ENCODE data around the gene PHACTR4. TPM values are rescaled to one million over a fixed set of nuclear protein-coding genes. Genes with fewer than 3 reads are reported as not detected.
"Not testable (repeated sequence)": the region's sequence is repeated elsewhere in the genome, so short reads cannot be mapped to it uniquely, and the experiment has no call there.

The PHACTR4 gene
- total RNA-seq: 13.5 and 14.8 TPM in 2 replicates
- 27.1 TPM in 2 replicates for polyA plus RNA-seq

GRCh38 chr1:28369371-28370238 is at the start of gene PHACTR4:
Gene PHACTR4, plus strand, starts transcription at chr1:28369740. Its CDS starts 37,708 bp downstream, at chr1:28407448.
- peak within 1 kb of the TSS; percentile 67 for H3K4me3 ChIP-seq
- DNase-seq (ENCODE audit: low read depth in 1 of 2, low spot score in 1 of 2): peak; percentile 96 to 97
- H3K27ac ChIP-seq: peak within 1 kb of the TSS; percentile 86
- TF ChIP-seq CTCF (IDR thresholded peaks at IDR 0.05; ENCODE audit: low read depth, low read length): no peak
- H3K9me3 ChIP-seq (ENCODE audit: low read depth): no peaks in the 10 kb centered on the region
- H3K4me1 ChIP-seq (ENCODE audit: low read depth): no peaks in the 10 kb centered on the region
- no peaks in the 10 kb centered on the region for H3K36me3 ChIP-seq
- no peaks in the 10 kb centered on the region for H3K27me3 ChIP-seq

GRCh38 chr1:28322194-28322593 is 47.3 kb upstream of the PHACTR4 start:
- Histone ChIP-seq H3K27me3 (no peaks in the 10 kb centered on the region), H3K27ac (no peak overlapping the region), H3K4me1 (ENCODE audit: low read depth) (peaks cover 7% of the 10 kb centered on the region), H3K36me3 (no peaks in the 10 kb centered on the region), H3K4me3 (no peak overlapping the region), H3K9me3 (ENCODE audit: low read depth) (no peaks in the 10 kb centered on the region)
- no peak for DNase-seq (ENCODE audit: low read depth in 1 of 2, low spot score in 1 of 2)
- TF ChIP-seq CTCF (IDR thresholded peaks at IDR 0.05; ENCODE audit: low read depth, low read length): no peak

- H3K9me3 ChIP-seq (ENCODE audit: low read depth): no peaks in the 10 kb centered on the region
- no peaks in the 10 kb centered on the region for H3K36me3 ChIP-seq
- H3K27ac ChIP-seq: no peak overlapping the region
- H3K4me3 ChIP-seq: no peak overlapping the region
- H3K4me1 ChIP-seq (ENCODE audit: low read depth): peaks cover 7% of the 10 kb centered on the region
- TF ChIP-seq CTCF (IDR thresholded peaks at IDR 0.05; ENCODE audit: low read depth, low read length): no peak
- no peak for DNase-seq (ENCODE audit: low read depth in 1 of 2, low spot score in 1 of 2)
- no peaks in the 10 kb centered on the region for H3K27me3 ChIP-seq
Measured at GRCh38 chr1:28323720-28324119, 45.8 kb upstream of the PHACTR4 start.

- H3K27me3 ChIP-seq: no peaks in the 10 kb centered on the region
- H3K4me3 ChIP-seq: no peak overlapping the region
- DNase-seq (ENCODE audit: low read depth in 1 of 2, low spot score in 1 of 2): no peak
- peaks cover 4% of the 10 kb centered on the region for H3K36me3 ChIP-seq
- H3K9me3 ChIP-seq (ENCODE audit: low read depth): no peaks in the 10 kb centered on the region
- TF ChIP-seq CTCF (IDR thresholded peaks at IDR 0.05; ENCODE audit: low read depth, low read length): no peak
- peaks cover 11% of the 10 kb centered on the region for H3K4me1 ChIP-seq (ENCODE audit: low read depth)
- H3K27ac ChIP-seq: no peak overlapping the region
Measured at GRCh38 chr1:28326515-28326914, 43.0 kb upstream of the PHACTR4 start.

DNA sequence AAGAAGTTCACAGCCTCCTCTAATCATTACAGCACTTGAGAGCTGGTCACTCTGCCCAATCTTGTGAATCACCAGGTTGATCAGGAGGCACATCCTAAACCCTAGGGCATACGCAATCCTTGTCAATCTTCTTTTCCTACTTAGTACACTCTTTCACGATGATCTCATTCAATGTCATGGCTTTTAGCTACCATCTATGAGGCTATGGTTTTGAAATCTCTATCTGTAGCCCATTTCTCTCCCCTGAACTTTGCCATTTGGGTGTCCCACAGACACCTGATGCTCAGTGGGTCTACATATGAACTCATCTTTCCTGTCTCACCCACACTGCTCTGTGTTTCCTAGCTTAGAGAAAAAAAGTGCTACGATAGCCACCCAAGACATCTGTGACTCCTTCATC is 42.6 kb upstream of the PHACTR4 start:
- H3K4me1 ChIP-seq (ENCODE audit: low read depth): peaks cover 11% of the 10 kb centered on the region
- peaks cover 9% of the 10 kb centered on the region for H3K36me3 ChIP-seq
- no peaks in the 10 kb centered on the region for H3K27me3 ChIP-seq
- no peak overlapping the region for H3K4me3 ChIP-seq
- no peak for TF ChIP-seq CTCF (IDR thresholded peaks at IDR 0.05; ENCODE audit: low read depth, low read length)
- no peaks in the 10 kb centered on the region for H3K9me3 ChIP-seq (ENCODE audit: low read depth)
- DNase-seq (ENCODE audit: low read depth in 1 of 2, low spot score in 1 of 2): no peak
- no peak overlapping the region for H3K27ac ChIP-seq

- H3K4me3 ChIP-seq; H3K27ac ChIP-seq; H3K27me3 ChIP-seq; H3K9me3 ChIP-seq (ENCODE audit: low read depth); DNase-seq (ENCODE audit: low read depth in 1 of 2, low spot score in 1 of 2): not testable (repeated sequence)
- peaks cover 11% of the 10 kb centered on the region for H3K4me1 ChIP-seq (ENCODE audit: low read depth)
- peaks cover 10% of the 10 kb centered on the region for H3K36me3 ChIP-seq
Measured at GRCh38 chr1:28327431-28327830, 42.1 kb upstream of the PHACTR4 start.
